GM13976 (cell line): ENCODE measurements around the gene ZBTB43.
A peak's percentile ranks its signal among the peaks of the same experiment; 100 is the strongest.
"Not testable (repeated sequence)": the region's sequence is repeated elsewhere in the genome, so short reads cannot be mapped to it uniquely, and the experiment has no call there.

Experiments
- DNase-seq: peaks from one replicate; pipeline ENCODE4 v3.0.0; 2012; ENCODE audit warnings: low spot score
- in situ Hi-C: fragments of 300-500 bp; cut with MboI; formaldehyde crosslinking; loops from one replicate; pipeline ENCODE4 v1.12.0; 2022; ENCODE audit warnings: low sequenced_read_pairs, mixed read lengths, inconsistent platforms; ENCODE audit not compliant: unreplicated experiment
- TF ChIP-seq, protein P1 (sequence below): IDR thresholded peaks from 2 replicates; pipeline ENCODE4 v1.5.1; 2012; ENCODE audit warnings: borderline replicate concordance, mild to moderate bottlenecking; ENCODE audit not compliant: insufficient read depth; ENCODE audit errors: extremely low read depth, missing control alignments, control extremely low read depth

The ZBTB43 gene

DNA sequence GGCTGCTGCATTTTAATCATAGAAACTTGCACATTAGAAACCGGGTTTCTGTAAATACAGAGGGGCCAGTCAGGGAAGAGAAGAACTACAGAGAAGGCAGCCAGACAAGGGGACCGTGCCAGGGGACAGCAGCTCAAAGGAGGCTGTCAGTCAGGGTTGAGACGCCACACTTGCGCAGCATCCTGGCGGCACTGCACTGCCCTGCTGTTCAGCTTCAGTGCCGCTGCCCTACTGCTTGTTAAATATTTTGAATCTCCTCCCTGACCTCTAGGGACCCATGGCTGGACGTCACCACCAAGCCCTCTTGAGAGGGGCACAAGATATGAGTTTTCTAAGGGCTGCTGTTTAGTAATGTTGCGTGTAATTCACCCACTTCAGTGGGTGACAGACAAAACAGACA is 43.6 kb upstream of the ZBTB43 start:
- TF ChIP-seq, protein P1, sequence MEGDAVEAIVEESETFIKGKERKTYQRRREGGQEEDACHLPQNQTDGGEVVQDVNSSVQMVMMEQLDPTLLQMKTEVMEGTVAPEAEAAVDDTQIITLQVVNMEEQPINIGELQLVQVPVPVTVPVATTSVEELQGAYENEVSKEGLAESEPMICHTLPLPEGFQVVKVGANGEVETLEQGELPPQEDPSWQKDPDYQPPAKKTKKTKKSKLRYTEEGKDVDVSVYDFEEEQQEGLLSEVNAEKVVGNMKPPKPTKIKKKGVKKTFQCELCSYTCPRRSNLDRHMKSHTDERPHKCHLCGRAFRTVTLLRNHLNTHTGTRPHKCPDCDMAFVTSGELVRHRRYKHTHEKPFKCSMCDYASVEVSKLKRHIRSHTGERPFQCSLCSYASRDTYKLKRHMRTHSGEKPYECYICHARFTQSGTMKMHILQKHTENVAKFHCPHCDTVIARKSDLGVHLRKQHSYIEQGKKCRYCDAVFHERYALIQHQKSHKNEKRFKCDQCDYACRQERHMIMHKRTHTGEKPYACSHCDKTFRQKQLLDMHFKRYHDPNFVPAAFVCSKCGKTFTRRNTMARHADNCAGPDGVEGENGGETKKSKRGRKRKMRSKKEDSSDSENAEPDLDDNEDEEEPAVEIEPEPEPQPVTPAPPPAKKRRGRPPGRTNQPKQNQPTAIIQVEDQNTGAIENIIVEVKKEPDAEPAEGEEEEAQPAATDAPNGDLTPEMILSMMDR: no peak
- in situ Hi-C loops: no loop called here

GRCh38 chr9:126763130-126763764 is 41.6 kb upstream of the ZBTB43 start:
- no peak for DNase-seq
- in situ Hi-C loops: no loop called here
- TF ChIP-seq, protein P1: no peak

More for the DNA sequence above, 43.6 kb upstream of the ZBTB43 start:
- DNase-seq: no peak

DNA sequence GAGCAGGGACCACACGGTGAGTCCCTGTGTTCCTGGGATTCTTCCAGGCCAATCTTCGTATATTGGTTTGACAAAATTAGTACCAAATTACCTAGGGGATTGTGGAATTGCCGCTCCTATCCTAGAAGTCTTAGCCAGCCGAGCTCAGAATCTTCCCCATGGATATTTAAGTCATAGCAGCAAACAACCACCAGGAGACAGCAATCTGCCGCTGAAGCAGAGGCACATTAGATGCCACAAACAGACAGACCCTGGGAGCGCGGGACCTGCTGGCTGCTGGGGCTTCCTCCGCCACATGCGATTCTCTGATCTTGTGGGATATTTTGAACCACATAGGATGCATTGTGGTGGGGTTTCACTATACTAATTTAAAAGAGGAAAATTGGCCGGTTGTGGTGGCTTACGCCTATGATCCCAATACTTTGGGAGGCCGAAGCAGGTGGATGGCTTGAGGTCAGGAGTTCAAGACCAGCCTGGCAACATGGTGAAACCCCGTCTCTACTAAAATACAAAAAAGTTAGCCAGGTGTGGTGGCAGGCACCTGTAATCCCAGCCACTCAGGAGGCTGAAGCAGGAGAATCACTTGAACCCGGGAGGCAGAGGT is 31.7 kb upstream of the ZBTB43 start:
- in situ Hi-C loops: loop anchor here (10.0 kb wide), 1 partner anchor 168 kb away; no protein-coding TSS in a partner anchor
- no peak for DNase-seq

GRCh38 chr9:126775926-126776325 is 28.9 kb upstream of the ZBTB43 start:
- DNase-seq: no peak
- TF ChIP-seq, protein P1: no peak
- in situ Hi-C loops: loop anchor here (10.0 kb wide), 1 partner anchor 171 kb away; no protein-coding TSS in a partner anchor

More for the DNA sequence above, 31.7 kb upstream of the ZBTB43 start:
- TF ChIP-seq, protein P1: no peak

GRCh38 chr9:126777733-126778132 is 27.1 kb upstream of the ZBTB43 start:
- in situ Hi-C loops: loop anchor here (10.0 kb wide), 1 partner anchor 173 kb away; no protein-coding TSS in a partner anchor
- TF ChIP-seq, protein P1: peak; percentile 21
- DNase-seq: no peak

DNA sequence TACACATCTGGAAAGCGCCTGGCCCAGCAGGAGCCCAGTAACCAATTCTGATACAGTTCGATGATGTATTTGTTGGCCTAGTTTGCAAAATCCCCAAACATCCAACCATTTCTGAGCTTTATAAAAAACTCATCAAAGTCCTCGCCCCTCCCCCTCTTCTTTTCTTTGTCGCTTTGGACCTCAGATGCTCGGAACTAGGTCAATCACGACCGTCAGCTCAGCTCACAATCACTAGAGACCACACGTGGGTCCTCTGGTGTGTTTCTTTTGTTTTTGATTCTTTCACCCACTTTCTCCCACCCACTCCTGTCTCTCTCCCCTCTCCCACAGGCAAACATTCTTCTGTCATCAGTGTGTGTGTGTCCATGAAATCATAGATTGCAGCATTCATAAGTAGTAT is 26.7 kb upstream of the ZBTB43 start:
- in situ Hi-C loops: loop anchor here (10.0 kb wide), 1 partner anchor 173 kb away; no protein-coding TSS in a partner anchor
- TF ChIP-seq, protein P1: no peak
- no peak for DNase-seq

- in situ Hi-C loops: loop anchor here (10.0 kb wide), 1 partner anchor 174 kb away; no protein-coding TSS in a partner anchor
- DNase-seq: not testable (repeated sequence)
Observed at GRCh38 chr9:126778696-126779095, 26.1 kb upstream of the ZBTB43 start.
